ENCODE data around the gene PNLIPRP1.
A peak's percentile ranks its signal among the peaks of the same experiment; 100 is the strongest.

PNLIPRP1 gene

DNA sequence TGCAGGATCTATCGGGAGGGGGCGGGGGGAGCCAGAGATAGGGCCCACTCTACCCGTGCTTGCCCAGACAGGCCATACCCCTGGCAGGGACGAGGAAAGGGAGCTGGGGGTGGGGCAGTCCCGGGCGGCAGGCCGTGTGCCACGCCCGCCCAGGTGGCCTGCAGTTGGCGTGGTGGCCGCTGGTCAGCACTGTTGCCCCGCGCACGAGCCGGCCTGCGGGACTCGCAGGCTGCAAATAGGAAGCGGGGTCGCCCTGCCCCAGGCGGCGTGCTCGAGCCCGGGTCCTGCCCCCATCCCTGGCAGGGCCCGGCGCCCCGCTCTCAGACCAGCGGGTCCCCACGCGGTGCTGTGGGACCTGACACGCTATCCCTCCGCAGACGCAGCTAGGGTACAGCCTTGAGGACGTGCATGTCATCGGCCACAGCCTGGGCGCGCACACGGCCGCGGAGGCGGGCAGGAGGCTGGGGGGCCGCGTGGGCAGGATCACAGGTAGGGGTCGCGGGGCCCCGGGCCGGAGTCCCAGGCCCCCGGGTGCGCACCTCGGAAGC, 36.7 kb downstream of the PNLIPRP1 start:
- no peaks in the 10 kb centered on the region for H3K9me3 ChIP-seq (ENCODE audit: severe bottlenecking)
- H3K4me3 ChIP-seq (ENCODE audit: low read depth, low read length), result peak overlapping the region; percentile 66
- peak; percentile 77 for DNase-seq
- H3K36me3 ChIP-seq, result no peaks in the 10 kb centered on the region
- TF ChIP-seq, protein P1, sequence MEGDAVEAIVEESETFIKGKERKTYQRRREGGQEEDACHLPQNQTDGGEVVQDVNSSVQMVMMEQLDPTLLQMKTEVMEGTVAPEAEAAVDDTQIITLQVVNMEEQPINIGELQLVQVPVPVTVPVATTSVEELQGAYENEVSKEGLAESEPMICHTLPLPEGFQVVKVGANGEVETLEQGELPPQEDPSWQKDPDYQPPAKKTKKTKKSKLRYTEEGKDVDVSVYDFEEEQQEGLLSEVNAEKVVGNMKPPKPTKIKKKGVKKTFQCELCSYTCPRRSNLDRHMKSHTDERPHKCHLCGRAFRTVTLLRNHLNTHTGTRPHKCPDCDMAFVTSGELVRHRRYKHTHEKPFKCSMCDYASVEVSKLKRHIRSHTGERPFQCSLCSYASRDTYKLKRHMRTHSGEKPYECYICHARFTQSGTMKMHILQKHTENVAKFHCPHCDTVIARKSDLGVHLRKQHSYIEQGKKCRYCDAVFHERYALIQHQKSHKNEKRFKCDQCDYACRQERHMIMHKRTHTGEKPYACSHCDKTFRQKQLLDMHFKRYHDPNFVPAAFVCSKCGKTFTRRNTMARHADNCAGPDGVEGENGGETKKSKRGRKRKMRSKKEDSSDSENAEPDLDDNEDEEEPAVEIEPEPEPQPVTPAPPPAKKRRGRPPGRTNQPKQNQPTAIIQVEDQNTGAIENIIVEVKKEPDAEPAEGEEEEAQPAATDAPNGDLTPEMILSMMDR (IDR thresholded peaks at IDR 0.05; ENCODE audit: low read depth, low read length), result peak; percentile 95
- H3K27ac ChIP-seq, result no peak overlapping the region
- no peaks in the 10 kb centered on the region for H3K27me3 ChIP-seq (ENCODE audit: insufficient read depth, low read depth, severe bottlenecking)

DNA sequence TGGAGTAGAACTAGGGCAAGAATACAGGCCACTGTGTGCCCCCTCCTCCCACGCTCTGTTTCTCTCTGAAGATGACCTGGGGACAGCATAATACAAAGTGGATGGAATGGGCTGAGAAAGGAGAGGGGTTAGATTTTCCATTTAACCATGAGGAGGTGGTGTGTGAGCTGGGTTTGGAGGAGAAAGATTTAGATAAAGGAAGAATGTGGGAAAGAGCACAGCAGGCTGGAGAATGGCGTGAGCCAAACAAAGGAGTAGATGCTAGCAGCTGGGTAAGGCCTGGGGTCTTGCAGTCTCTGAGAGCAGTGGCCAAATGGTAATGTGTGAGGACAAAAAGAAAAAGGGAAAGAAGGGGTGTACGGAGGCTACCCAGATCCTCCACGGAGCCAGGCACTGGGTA, 38.6 kb downstream of the PNLIPRP1 start:
- Histone ChIP-seq H3K27me3 (ENCODE audit: insufficient read depth, low read depth, severe bottlenecking) (no peaks in the 10 kb centered on the region), H3K4me3 (ENCODE audit: low read depth, low read length) (no peak overlapping the region), H3K9me3 (ENCODE audit: severe bottlenecking) (no peaks in the 10 kb centered on the region), H3K36me3 (no peaks in the 10 kb centered on the region), H3K27ac (no peak overlapping the region)
- DNase-seq, result no peak
- TF ChIP-seq, protein P1 (IDR thresholded peaks at IDR 0.05; ENCODE audit: low read depth, low read length), result no peak

DNA sequence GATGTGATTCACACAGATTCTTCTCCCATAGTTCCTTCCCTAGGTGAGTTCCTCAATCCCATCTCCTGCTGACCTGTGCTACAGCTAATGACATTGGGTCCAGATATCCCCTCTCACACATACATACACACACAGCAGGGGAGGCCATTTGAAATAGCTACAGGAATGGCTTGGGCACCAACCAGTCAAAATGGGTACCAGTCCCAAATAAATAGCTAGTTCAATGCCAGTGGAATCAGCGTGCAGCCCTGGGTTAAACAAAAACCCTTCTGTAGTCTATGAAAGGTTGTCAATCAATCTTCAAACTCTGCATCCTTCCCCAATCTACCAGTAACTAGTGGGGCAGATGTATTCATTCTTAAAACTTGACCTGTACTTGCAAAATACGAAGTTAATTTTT, 39.3 kb downstream of the PNLIPRP1 start:
- no peak overlapping the region for H3K27ac ChIP-seq
- TF ChIP-seq, protein P1 (IDR thresholded peaks at IDR 0.05; ENCODE audit: low read depth, low read length), result no peak
- DNase-seq, result no peak
- no peaks in the 10 kb centered on the region for H3K36me3 ChIP-seq
- H3K4me3 ChIP-seq (ENCODE audit: low read depth, low read length), result no peak overlapping the region
- H3K9me3 ChIP-seq (ENCODE audit: severe bottlenecking), result no peaks in the 10 kb centered on the region
- no peaks in the 10 kb centered on the region for H3K27me3 ChIP-seq (ENCODE audit: insufficient read depth, low read depth, severe bottlenecking)

DNA sequence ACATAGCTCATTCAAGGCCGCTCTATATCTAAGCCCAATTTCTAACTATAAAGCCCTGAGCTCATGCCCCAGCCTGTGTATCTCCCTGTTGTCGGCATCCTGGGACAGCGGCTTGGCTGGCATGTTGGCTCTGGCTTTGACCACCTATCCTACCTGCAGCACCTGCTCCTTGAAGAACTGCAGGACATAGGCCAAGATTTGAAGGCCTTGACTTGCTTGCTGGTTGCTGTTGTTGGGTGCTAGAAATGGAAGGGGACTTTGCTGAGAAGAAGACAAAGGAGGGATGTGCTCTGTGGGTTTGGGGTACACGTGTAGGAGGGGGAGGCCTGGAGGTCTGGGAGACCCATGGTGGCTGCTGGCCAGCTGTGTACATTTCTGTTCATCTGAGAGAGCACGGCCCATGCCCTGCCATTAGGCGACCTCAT, 41.1 kb downstream of the PNLIPRP1 start:
- DNase-seq, result no peak
- H3K4me3 ChIP-seq (ENCODE audit: low read depth, low read length), result no peak overlapping the region
- H3K27me3 ChIP-seq (ENCODE audit: insufficient read depth, low read depth, severe bottlenecking), result no peaks in the 10 kb centered on the region
- H3K36me3 ChIP-seq, result no peaks in the 10 kb centered on the region
- no peak overlapping the region for H3K27ac ChIP-seq
- H3K9me3 ChIP-seq (ENCODE audit: severe bottlenecking), result no peaks in the 10 kb centered on the region
- TF ChIP-seq, protein P1 (IDR thresholded peaks at IDR 0.05; ENCODE audit: low read depth, low read length), result no peak

DNA sequence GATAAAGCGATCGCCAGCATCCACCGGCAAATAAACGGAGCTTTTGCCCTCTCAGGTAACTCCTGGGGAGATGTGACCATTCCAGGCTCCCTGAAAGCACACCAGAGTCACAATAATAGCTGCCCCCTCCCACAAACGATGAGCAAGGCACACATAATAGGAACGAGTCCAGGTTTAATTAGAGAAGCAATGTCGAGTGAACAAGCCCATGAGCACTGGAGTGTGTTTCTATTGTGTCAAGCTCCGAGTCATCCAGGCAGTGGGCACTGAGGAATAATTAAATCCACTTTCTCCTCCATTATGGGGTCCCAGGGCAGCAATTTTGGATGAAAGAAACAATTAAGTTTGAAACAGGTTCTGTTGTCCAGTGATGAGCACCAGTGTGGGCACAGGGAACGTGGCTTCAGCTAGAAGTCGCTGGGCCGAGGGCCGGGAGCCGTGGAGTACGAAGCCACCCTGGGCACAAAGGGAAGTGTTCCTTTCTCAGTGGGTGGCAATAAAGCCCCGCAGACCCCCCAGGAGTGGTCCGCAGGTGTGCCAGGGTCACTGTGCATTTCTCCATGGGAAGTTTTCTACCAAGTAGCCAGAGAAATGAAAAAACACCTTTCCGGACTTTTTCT, 41.9 kb downstream of the PNLIPRP1 start:
- H3K27ac ChIP-seq, result no peak overlapping the region
- TF ChIP-seq, protein P1 (IDR thresholded peaks at IDR 0.05; ENCODE audit: low read depth, low read length), result no peak
- no peaks in the 10 kb centered on the region for H3K27me3 ChIP-seq (ENCODE audit: insufficient read depth, low read depth, severe bottlenecking)
- H3K36me3 ChIP-seq, result no peaks in the 10 kb centered on the region
- DNase-seq, result no peak
- no peaks in the 10 kb centered on the region for H3K9me3 ChIP-seq (ENCODE audit: severe bottlenecking)
- no peak overlapping the region for H3K4me3 ChIP-seq (ENCODE audit: low read depth, low read length)

DNA sequence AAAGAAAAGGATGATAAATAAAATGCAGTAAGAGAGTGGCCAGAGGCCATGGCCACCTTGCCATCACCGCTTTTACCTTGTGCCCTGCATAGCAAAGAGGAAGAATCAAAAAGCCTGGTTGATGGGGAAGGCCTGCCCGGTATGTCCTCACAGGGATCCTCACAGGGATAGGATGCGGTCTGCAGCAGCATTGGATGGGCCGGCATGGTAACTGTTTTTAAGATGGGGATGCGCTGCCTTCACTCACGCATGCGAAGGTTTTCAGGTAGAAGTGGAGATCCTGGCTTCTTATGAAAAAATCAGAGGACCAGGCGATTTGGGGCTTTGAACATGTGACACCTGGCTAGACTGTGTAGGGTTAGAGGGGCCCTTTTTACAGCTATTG, 42.4 kb downstream of the PNLIPRP1 start:
- Histone ChIP-seq H3K9me3 (ENCODE audit: severe bottlenecking) (no peaks in the 10 kb centered on the region), H3K27me3 (ENCODE audit: insufficient read depth, low read depth, severe bottlenecking) (no peaks in the 10 kb centered on the region), H3K4me3 (ENCODE audit: low read depth, low read length) (no peak overlapping the region), H3K36me3 (no peaks in the 10 kb centered on the region), H3K27ac (no peak overlapping the region)
- no peak for DNase-seq
- TF ChIP-seq, protein P1 (IDR thresholded peaks at IDR 0.05; ENCODE audit: low read depth, low read length), result no peak
